GM12864 (cell line): ENCODE measurements around the gene PCDHGB5.
A peak's percentile ranks its signal among the peaks of the same experiment; 100 is the strongest.
"Not testable (repeated sequence)": the region's sequence is repeated elsewhere in the genome, so short reads cannot be mapped to it uniquely, and the experiment has no call there.

ENCODE experiments used
- DNase-seq: peaks from one replicate; pipeline ENCODE4 v3.0.0-alpha.2; 2011; ENCODE audit warnings: low read depth
- H3K4me3 ChIP-seq: 2 replicates; pipeline ENCODE4 v1.5.1; 2011; ENCODE audit warnings: mild to moderate bottlenecking, low read depth, low read length, control low read depth
- TF ChIP-seq, protein P1 (sequence below): IDR thresholded peaks from 2 replicates; pipeline ENCODE4 v1.5.1; 2011; ENCODE audit warnings: low read depth, mild to moderate bottlenecking, moderate library complexity, low read length, control low read depth, inconsistent platforms; ENCODE audit errors: missing control alignments

Gene PCDHGB5

DNA sequence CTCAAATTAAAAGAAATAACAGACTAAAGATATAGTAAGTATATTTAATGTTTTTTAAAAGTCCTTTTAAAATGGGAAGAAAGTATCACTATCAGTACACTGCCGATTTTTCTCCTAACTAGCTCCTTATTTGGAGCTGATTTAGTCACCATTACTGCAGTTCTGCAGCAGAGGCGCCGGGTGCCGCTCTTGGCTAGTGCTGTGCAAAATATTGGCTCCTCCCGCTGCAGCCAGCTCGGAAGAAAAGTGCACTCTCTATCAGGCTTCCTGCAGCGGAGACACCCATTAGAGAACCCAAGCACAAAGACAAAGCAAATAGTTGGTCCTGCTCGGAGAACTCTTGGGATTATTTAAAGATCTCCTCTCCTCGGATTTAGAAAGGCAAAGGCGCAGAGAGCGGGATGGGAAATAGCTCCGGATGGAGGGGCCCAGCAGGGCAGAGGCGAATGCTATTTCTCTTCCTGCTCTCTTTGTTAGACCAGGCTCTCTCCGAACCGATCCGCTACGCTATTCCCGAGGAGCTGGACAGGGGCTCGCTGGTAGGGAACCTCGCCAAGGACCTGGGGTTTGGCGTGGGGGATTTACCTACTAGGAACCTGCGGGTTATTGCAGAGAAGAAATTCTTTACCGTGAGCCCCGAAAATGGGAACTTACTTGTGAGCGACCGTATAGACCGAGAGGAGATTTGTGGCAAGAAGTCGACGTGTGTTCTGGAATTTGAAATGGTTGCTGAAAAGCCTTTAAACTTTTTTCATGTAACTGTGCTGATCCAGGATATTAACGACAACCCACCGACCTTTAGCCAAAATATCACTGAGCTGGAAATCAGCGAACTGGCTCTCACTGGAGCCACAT lies 27.5 kb upstream of the PCDHGB5 start, which contains the start of gene PCDHGB3:
PCDHGB3 (plus strand) TSS at position 249 of the 855 bp plus-strand sequence; CDS start at position 402, 153 bp downstream.
- peak within 1 kb of the TSS; percentile 58 for H3K4me3 ChIP-seq
- TF ChIP-seq, protein P1, sequence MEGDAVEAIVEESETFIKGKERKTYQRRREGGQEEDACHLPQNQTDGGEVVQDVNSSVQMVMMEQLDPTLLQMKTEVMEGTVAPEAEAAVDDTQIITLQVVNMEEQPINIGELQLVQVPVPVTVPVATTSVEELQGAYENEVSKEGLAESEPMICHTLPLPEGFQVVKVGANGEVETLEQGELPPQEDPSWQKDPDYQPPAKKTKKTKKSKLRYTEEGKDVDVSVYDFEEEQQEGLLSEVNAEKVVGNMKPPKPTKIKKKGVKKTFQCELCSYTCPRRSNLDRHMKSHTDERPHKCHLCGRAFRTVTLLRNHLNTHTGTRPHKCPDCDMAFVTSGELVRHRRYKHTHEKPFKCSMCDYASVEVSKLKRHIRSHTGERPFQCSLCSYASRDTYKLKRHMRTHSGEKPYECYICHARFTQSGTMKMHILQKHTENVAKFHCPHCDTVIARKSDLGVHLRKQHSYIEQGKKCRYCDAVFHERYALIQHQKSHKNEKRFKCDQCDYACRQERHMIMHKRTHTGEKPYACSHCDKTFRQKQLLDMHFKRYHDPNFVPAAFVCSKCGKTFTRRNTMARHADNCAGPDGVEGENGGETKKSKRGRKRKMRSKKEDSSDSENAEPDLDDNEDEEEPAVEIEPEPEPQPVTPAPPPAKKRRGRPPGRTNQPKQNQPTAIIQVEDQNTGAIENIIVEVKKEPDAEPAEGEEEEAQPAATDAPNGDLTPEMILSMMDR, result peak; percentile 72
- DNase-seq, result peak; percentile 60

GRCh38 chr5:141371572-141372475 lies 25.9 kb upstream of the PCDHGB5 start:
- no peak for DNase-seq
- TF ChIP-seq, protein P1, result no peak
- H3K4me3 ChIP-seq, result no peak overlapping the region

GRCh38 chr5:141373673-141374317 lies 24.0 kb upstream of the PCDHGB5 start, which contains the start of gene PCDHGA6:
PCDHGA6 (plus strand) TSS chr5:141373891; CDS start chr5:141374084, 193 bp downstream.
- H3K4me3 ChIP-seq, result no peak within 1 kb of the TSS
- no peak for DNase-seq
- TF ChIP-seq, protein P1, result peak; percentile 23

DNA sequence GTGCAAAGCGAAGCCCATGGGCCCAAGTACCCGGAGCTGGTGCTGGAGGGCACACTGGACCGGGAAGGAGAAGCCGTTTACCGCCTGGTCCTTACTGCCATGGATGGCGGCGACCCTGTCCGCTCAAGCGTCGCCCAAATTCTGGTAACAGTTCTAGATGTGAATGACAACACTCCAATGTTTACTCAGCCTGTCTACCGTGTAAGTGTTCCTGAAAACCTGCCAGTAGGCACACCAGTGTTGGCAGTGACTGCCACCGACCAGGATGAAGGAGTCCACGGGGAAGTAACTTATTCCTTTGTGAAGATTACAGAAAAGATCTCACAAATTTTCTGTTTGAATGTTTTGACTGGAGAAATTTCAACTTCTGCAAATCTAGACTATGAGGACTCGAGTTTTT lies 23.1 kb upstream of the PCDHGB5 start:
- TF ChIP-seq, protein P1, result no peak
- H3K4me3 ChIP-seq, result no peak overlapping the region
- DNase-seq, result no peak

GRCh38 chr5:141375444-141376155 lies 22.1 kb upstream of the PCDHGB5 start:
- TF ChIP-seq, protein P1, result peak; percentile 11
- DNase-seq, result not testable (repeated sequence)

More at GRCh38 chr5:141375444-141376155, 22.1 kb upstream of the PCDHGB5 start:
- not testable (repeated sequence) for H3K4me3 ChIP-seq
